Naive thymus-derived CD8-positive, alpha-beta T cell (primary cell): ENCODE measurements around the gene GOLGA6A. TPM values are rescaled to one million over a fixed set of nuclear protein-coding genes. Genes with fewer than 3 reads are reported as not detected.
"Not testable (repeated sequence)": the region's sequence is repeated elsewhere in the genome, so short reads cannot be mapped to it uniquely, and the experiment has no call there.

Experiments used
- ATAC-seq, 2 donors: fragments of 150-1000 bp; cut with Tn5 transposase in 1 of 2; sonication (Bioruptor Pico), chemical (Tn5 transposase) in 1 of 2; 1 replicate in 1 of 2; 2 replicates in 1 of 2; pipeline ENCODE4 v1.10.0; 2021; ENCODE audit warnings: mild to moderate bottlenecking in 2 of 2, moderate library complexity in 2 of 2
- POLR2A ChIA-PET: fragments of 350-600 bp; sonication (Branson Sonifier 250); formaldehyde crosslinking; loops from one replicate; lab custom pipeline; 2021; ENCODE audit warnings: antibody characterized with exemption; lab: Charles Lee
- DNase-seq, 10 donors: peaks; one replicate each; pipeline versions ENCODE4 v3.0.0 to v3.0.0-alpha.2; 2020 to 2022
- H3K27ac Mint-ChIP-seq, 10 donors: one replicate each; pipeline ENCODE4 v1.8.0; 2020 to 2022; ENCODE audit warnings: mild to moderate bottlenecking in 10 of 10, mixed read lengths in 10 of 10, moderate library complexity in 4 of 10, inconsistent platforms in 1 of 10
- H3K27me3 Mint-ChIP-seq, 5 donors: one replicate each; pipeline ENCODE4 v1.8.0; 2021 to 2022; ENCODE audit warnings: mixed read lengths in 5 of 5
- H3K36me3 Mint-ChIP-seq, 3 donors: one replicate each; pipeline ENCODE4 v1.8.0; 2020 to 2022; ENCODE audit warnings: mixed read lengths in 3 of 3, mild to moderate bottlenecking in 2 of 3, inconsistent platforms in 1 of 3
- H3K4me1 Mint-ChIP-seq, 4 donors: one replicate each; pipeline ENCODE4 v1.8.0; 2021 to 2022; ENCODE audit warnings: mixed read lengths in 4 of 4
- H3K4me3 Mint-ChIP-seq, 10 donors: one replicate each; pipeline ENCODE4 v1.8.0; 2020 to 2022; ENCODE audit warnings: mild to moderate bottlenecking in 10 of 10, mixed read lengths in 10 of 10, moderate library complexity in 6 of 10, inconsistent platforms in 1 of 10
- H3K9me3 Mint-ChIP-seq, 9 donors: one replicate each; pipeline ENCODE4 v1.8.0; 2020 to 2022; ENCODE audit warnings: mixed read lengths in 9 of 9, mild to moderate bottlenecking in 3 of 9, inconsistent platforms in 1 of 9, moderate library complexity in 1 of 9
- polyA plus RNA-seq, 3 donors: library from polyadenylated mRNA; unstranded; fragments of 300-500 nt; fragmentation: Illumina TruSeq; gene quantifications; one replicate each; pipeline ENCODE4 v1.2.3, GENCODE V29; 2021
- total RNA-seq, 8 experiments: library from RNA in 2 of 8; stranded (reverse) in 2 of 8; gene quantifications; one replicate each; pipeline ENCODE4 v1.2.3 and lab custom pipeline; 2021 to 2026

Gene GOLGA6A
- total and polyA plus RNA-seq, 5 experiments from 2014 or later, result 0.05 to 0.39 (median 0.16) TPM; not detected in 2

DNA sequence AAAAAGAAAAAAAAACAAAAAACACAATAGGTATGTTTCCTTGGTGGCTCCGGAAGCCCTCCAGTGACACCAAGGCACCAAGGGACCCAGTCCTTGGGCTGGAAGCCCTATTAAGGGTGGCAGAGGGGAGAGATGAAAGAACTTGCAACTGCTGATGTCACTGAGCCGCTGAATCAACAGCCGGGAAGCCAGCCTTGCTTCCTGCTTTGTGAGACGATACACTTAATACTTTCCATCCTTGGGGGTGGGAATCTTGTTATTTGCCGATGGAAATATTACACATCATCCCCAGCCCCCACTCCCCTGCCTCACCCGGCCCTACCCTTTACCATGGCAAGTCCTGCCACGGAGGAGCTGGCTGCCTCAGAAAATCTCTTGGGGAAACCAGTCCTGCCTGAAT is 42.4 kb upstream of the GOLGA6A start:
- peaks cover 9 to 37% (median 23%) of the 10 kb centered on the region in 4 donors for H3K4me1 Mint-ChIP-seq
- no peak overlapping the region for H3K27ac Mint-ChIP-seq
- no peaks in the 10 kb centered on the region for H3K9me3 Mint-ChIP-seq
- ATAC-seq (no peak), DNase-seq (no peak)
- H3K36me3 Mint-ChIP-seq, result no peaks in the 10 kb centered on the region
- H3K27me3 Mint-ChIP-seq, result peaks cover 6 to 84% (median 47%) of the 10 kb centered on the region in 5 donors
- POLR2A ChIA-PET, result no interaction called here
- H3K4me3 Mint-ChIP-seq, result no peak overlapping the region

DNA sequence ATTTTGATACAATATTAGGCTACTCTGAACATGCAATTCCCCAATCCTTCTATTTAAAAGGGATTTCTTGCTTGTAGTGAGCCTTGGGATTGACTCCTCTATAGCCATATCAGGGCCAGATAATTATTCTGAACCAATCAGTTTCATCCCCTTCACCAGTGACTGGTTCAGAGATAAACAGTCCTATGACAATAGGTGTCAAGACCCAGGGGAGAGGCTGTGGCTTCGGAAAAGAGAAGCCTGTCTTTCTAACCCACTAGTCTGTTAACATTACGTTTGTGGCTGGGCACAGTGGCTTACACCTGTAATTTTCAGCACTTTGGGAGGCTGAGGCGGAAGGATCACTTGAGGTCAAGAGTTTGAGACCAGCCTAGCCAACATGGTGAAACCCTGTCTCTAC is 41.8 kb upstream of the GOLGA6A start:
- no peaks in the 10 kb centered on the region for H3K9me3 Mint-ChIP-seq
- DNase-seq (no peak), ATAC-seq (no peak)
- POLR2A ChIA-PET, result no interaction called here
- H3K4me1 Mint-ChIP-seq, result peaks cover 6 to 32% (median 18%) of the 10 kb centered on the region in 4 donors
- H3K27ac Mint-ChIP-seq, result no peak overlapping the region
- no peak overlapping the region for H3K4me3 Mint-ChIP-seq
- H3K36me3 Mint-ChIP-seq, result no peaks in the 10 kb centered on the region
- H3K27me3 Mint-ChIP-seq, result peaks cover 6 to 78% (median 41%) of the 10 kb centered on the region in 5 donors

DNA sequence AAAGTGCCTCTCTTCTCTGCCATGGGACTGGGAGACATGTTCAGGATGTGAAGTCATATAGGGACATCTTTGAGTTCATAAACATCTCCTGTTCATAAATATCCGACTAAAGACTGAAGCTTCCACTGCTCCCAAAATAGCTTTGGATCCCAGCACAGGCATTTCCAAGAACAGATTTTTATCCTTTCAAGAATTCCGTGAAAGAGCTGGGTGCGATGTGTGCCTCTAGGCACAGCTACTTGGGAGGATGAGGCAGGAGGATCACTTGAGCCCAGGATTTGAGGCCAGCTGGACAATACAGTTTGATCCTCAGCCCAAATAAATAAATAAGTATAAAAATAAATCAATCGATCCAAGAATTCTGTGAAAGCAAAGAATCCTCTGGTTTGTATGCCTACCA is 41.3 kb upstream of the GOLGA6A start:
- Mint-ChIP-seq H3K36me3 (no peaks in the 10 kb centered on the region), H3K27ac (no peak overlapping the region), H3K4me3 (no peak overlapping the region), H3K9me3 (no peaks in the 10 kb centered on the region), H3K4me1 (peaks cover 3 to 27% (median 12%) of the 10 kb centered on the region in 4 donors), H3K27me3 (peaks cover 6 to 73% (median 36%) of the 10 kb centered on the region in 5 donors)
- POLR2A ChIA-PET, result no interaction called here
- ATAC-seq (no peak), DNase-seq (no peak)

DNA sequence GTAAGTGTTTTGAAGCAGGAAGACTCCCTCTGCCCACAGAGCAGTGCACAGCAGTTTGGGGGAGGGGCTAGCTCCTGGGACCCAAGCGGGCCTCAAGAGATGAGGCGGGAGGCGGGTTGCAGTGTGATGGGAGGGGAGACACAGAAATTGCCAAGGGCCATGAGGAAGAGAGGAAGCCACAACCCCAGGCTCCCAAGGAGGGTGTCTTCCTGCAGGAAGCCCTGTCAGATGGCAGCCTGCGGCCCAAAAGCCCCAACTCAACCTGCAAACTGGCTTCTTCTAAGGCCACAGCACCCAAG is 40.7 kb upstream of the GOLGA6A start:
- ATAC-seq (no peak), DNase-seq (no peak)
- Mint-ChIP-seq H3K4me1 (peaks cover 3 to 24% (median 8%) of the 10 kb centered on the region in 4 donors), H3K4me3 (no peak overlapping the region), H3K27ac (no peak overlapping the region), H3K9me3 (peaks cover 0 to 4% (median 3%) of the 10 kb centered on the region in 9 donors), H3K36me3 (peaks cover 0 to 4% (median 3%) of the 10 kb centered on the region in 3 donors), H3K27me3 (peaks cover 6 to 72% (median 35%) of the 10 kb centered on the region in 5 donors)
- POLR2A ChIA-PET, result no interaction called here

DNA sequence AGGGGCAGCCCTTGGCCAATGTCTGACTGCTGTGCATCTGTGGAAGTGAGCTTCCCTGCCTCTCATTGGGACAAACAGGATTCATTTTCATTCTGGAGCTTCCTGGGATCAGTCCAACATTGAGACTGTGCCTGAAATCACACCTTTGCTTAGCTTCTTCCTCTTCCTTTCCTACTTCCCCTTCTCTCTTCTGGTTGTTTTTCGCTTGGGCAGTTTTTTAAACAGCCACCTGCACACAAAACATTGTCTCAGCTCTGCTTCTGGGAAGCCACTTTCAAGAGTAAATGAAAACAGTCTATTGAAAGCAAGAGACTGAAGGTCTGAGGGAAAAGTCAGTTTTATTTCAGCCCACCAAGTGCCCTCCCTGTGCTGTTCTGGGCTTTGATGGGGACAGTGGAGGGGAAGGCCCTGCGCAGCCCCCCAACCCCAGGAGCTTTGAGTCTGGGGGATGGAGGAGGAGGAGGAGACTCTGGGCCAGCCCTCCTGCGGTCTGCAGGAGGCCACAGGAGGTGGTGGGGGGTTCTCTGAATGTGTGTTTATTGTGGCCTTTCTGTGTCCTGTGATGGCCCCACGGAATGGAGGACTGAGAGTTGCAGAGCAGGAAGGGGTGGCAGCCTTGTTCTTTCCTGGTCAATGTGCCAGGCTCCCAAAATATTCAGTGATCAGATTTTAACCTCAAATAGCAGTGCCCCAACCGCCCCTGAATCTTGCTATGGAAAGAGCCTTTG is 40.2 kb upstream of the GOLGA6A start:
- ATAC-seq, result no peak
- Mint-ChIP-seq H3K36me3 (peaks cover 2 to 9% (median 8%) of the 10 kb centered on the region in 3 donors), H3K27ac (no peak overlapping the region), H3K4me1 (peaks cover 1 to 24% (median 6%) of the 10 kb centered on the region in 4 donors), H3K27me3 (peaks cover 6 to 76% (median 40%) of the 10 kb centered on the region in 5 donors), H3K4me3 (no peak overlapping the region), H3K9me3 (peaks cover 0 to 9% (median 3%) of the 10 kb centered on the region in 9 donors)
- POLR2A ChIA-PET, result no interaction called here
- no peak for DNase-seq

DNA sequence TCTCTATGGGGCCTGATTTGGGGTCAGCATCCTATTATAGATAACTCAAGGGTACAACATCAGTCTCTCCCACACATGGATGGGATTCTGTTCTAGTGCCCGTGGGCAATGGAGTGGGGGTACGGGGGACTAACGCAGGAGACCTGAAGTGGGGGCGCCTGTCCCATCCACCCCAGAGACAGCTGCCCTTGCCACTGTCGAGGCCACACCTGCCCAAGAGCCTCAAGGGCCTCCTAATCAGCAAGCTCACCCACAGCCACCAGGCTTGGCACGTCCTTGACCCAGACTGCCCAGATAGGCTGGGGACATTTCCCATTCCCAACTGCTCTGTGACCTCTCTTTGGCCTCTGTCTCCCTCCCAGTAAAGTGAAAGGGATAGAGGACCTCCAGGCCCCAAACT is 39.5 kb upstream of the GOLGA6A start:
- no peak for ATAC-seq
- H3K36me3 Mint-ChIP-seq, result peaks cover 2 to 10% (median 8%) of the 10 kb centered on the region in 3 donors
- peaks cover 0 to 10% (median 3%) of the 10 kb centered on the region in 9 donors for H3K9me3 Mint-ChIP-seq
- peaks cover 2 to 69% (median 35%) of the 10 kb centered on the region in 5 donors for H3K27me3 Mint-ChIP-seq
- no peak overlapping the region for H3K4me3 Mint-ChIP-seq
- DNase-seq, result no peak
- POLR2A ChIA-PET, result no interaction called here
- peaks cover 1 to 24% (median 5%) of the 10 kb centered on the region in 4 donors for H3K4me1 Mint-ChIP-seq
- no peak overlapping the region for H3K27ac Mint-ChIP-seq

DNA sequence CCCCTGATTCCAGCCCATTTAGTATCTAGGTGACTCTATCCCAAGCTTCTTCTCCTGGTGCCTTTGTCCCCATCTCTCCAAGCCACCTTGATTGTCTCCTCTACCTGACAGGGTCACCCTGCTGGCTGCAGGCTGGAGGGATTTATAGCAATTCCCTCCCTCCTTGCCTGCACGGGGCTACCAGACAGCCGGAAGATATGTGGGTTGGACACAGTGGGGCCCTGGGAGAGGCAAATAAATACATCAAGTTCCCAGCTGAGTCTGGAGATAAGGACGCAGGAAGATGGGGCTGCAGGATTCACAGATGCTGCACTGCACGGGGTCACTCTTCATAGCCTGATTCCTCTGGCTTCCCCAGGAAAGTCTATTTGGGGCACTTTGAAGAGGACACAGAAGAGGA is 38.7 kb upstream of the GOLGA6A start:
- Mint-ChIP-seq H3K4me1 (peaks cover 1 to 24% (median 5%) of the 10 kb centered on the region in 4 donors), H3K27me3 (peaks cover 2 to 62% (median 31%) of the 10 kb centered on the region in 5 donors), H3K36me3 (peaks cover 2 to 10% (median 8%) of the 10 kb centered on the region in 3 donors), H3K27ac (peak overlapping the region in 1 of 10 donors; percentile 29), H3K9me3 (peaks cover 0 to 10% (median 3%) of the 10 kb centered on the region in 9 donors), H3K4me3 (no peak overlapping the region)
- no peak for ATAC-seq
- POLR2A ChIA-PET, result no interaction called here
- DNase-seq, result no peak

DNA sequence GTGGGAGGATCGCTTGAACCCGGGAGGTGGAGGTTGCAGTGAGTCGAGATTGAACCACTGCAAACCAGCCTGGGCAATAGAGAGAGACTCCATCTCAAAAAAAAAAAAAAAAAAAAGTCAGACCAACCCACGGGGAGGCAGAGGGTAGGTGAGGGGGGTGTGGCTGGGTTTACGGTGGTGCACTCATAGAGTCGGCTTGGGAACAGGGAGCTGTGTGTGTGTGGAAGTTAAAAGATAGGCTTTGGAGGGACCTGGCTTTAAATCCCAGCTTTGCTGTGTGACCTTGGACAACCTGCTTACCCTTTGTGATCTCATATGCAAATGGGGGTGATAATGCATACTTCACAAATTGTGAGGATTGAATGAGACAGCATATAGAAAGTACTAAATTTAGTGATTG is 38.1 kb upstream of the GOLGA6A start:
- H3K9me3 Mint-ChIP-seq, result peaks cover 0 to 10% (median 3%) of the 10 kb centered on the region in 9 donors
- H3K4me1 Mint-ChIP-seq, result peaks cover 1 to 24% (median 5%) of the 10 kb centered on the region in 4 donors
- H3K4me3 Mint-ChIP-seq, result no peak overlapping the region
- POLR2A ChIA-PET, result interaction anchor here (1.1 kb wide), 1 partner anchor 209 kb away, joined by 3 read pairs; no protein-coding TSS in a partner anchor
- ATAC-seq, result no peak
- H3K27ac Mint-ChIP-seq, result no peak overlapping the region
- H3K36me3 Mint-ChIP-seq, result peaks cover 2 to 10% (median 8%) of the 10 kb centered on the region in 3 donors
- DNase-seq, result no peak
- peaks cover 2 to 58% (median 30%) of the 10 kb centered on the region in 5 donors for H3K27me3 Mint-ChIP-seq

DNA sequence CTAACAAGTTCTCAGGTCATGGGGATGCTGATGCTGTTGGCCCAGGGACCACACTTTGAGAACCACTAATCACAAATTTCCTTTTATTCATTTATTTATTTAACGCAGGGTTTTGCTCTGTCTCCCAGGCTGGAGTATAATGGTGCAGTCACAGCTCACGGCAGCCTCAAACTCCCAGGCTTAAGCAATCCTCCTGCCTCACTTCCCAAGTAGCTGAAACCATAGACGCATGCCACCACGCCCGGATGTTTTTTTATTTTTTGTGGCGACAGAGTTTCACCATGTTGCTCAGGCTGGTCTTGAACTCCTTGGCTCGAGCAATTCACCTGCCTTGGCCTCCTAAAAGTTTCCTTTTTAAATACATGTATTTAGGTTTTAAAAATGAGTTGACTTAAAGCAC is 27.4 kb upstream of the GOLGA6A start:
- POLR2A ChIA-PET, result no interaction called here

DNA sequence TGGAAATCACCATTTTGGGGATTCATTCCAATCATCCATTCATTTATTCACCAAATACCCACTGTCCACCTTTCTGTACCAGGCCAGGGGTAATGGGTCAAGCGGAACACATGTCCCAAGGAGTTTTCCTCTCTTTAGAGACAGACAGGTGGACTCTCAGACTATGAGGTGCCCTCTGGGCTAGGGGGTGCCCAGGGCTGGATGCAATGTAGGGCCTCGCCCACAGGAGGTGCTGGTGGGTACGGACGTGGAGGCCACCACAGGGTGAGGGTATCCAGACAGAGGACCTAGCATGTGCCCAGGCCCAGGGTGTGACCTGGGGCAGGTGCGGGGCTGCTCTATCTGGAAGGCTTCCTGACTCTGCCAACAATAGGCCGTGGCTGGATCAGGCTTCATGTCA is 26.3 kb upstream of the GOLGA6A start:
- ATAC-seq, H3K36me3 Mint-ChIP-seq, H3K27me3 Mint-ChIP-seq, DNase-seq, POLR2A ChIA-PET, H3K4me1 Mint-ChIP-seq, H3K27ac Mint-ChIP-seq, H3K4me3 Mint-ChIP-seq, H3K9me3 Mint-ChIP-seq: not testable (repeated sequence)

More for the DNA sequence above, 27.4 kb upstream of the GOLGA6A start:
- Mint-ChIP-seq H3K4me1 (no peaks in the 10 kb centered on the region), H3K4me3 (no peak overlapping the region), H3K9me3 (no peaks in the 10 kb centered on the region), H3K36me3 (no peaks in the 10 kb centered on the region), H3K27me3 (peaks cover 0 to 8% (median 5%) of the 10 kb centered on the region in 5 donors), H3K27ac (no peak overlapping the region)
- no peak for DNase-seq
- no peak for ATAC-seq

DNA sequence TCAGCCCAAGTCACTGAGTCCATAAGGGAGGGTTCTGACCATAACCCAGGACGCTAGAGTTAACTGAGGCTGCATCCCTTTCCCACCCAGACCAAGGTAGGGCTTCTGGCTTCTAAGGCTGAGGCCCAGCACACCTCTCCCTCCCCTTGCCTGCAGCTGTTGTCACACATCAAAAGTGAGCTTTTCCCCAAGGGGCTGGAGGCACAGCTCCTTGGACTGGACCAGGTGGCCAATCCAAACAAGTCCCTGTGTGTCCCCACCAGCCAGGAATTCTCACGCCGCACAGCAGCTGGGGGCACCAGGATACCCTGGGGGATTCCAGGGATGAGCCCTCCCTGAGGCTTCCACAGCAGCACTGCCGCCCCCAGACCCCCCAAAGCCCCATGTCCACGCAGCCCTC is 25.8 kb upstream of the GOLGA6A start:
- Mint-ChIP-seq H3K9me3 (no peaks in the 10 kb centered on the region), H3K27ac (no peak overlapping the region), H3K4me3 (no peak overlapping the region), H3K27me3 (peaks cover 0 to 8% (median 0%) of the 10 kb centered on the region in 5 donors), H3K4me1 (no peaks in the 10 kb centered on the region), H3K36me3 (no peaks in the 10 kb centered on the region)
- ATAC-seq (no peak), DNase-seq (no peak)
- POLR2A ChIA-PET, result no interaction called here

DNA sequence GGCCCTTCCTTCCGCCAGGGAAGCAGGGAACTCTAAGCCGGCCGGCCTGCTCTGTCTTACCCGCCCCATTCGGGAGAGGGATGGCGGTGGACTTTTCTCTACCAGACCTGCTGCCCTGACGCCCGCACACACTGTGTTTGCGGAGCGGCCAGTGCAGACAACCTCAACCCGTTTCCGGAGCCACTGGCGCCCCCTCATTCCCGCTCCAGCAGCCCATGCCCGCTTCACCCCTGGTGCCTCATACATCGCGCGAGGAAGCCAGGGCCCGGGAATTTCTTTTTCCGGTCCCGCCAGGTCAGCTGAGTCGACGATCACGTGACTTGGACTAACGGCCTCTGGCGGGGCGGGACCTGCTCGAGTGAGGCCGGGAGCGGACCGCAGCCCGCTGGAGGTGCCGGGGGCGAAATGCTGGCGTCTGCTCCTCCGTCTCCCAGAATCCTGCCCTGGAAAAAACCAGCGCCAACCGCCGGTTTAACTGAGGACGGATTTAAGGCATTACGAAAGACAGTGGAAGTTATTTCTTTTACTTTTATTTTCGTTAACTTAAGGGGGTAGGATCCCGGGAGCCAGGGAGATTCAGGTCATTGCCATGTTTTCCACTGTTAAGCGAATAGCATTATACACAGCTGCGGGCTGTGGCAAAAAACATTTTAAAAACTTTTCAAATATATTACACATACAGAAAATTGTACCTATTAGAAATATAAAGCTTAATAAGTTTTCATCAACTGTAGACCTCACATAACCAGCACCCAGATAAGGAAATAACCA is 17.8 kb upstream of the GOLGA6A start:
- H3K36me3 Mint-ChIP-seq, H3K4me1 Mint-ChIP-seq, H3K27me3 Mint-ChIP-seq, POLR2A ChIA-PET, H3K9me3 Mint-ChIP-seq: not testable (repeated sequence)
- ATAC-seq (peak; percentile 60 to 78), DNase-seq (peak; percentile 35 to 79 (median 47))
- Mint-ChIP-seq H3K27ac (peak overlapping the region in 9 of 10 donors; percentile 72 to 92 (median 89)), H3K4me3 (peak overlapping the region; percentile 80 to 91 (median 85))
